Ishikawa (cell line): ENCODE data around the gene TOMM6.

Source experiments
- CEBPB ChIP-seq: IDR thresholded peaks from 2 replicates; pipeline ENCODE4 v1.6.1; 2012
- CREB1 ChIP-seq: IDR thresholded peaks from 2 replicates; pipeline ENCODE4 v1.6.1; 2012; ENCODE audit warnings: low read depth
- EGR1 ChIP-seq: IDR thresholded peaks from 2 replicates; pipeline ENCODE4 v1.6.1; 2012
- EP300 ChIP-seq: IDR thresholded peaks from 2 replicates; pipeline ENCODE4 v1.6.1; 2012; ENCODE audit warnings: borderline replicate concordance
- FOXM1 ChIP-seq: IDR thresholded peaks from 2 replicates; pipeline ENCODE4 v1.6.1; 2012; ENCODE audit warnings: low read depth, borderline replicate concordance
- NFIC ChIP-seq: IDR thresholded peaks from 2 replicates; pipeline ENCODE4 v1.6.1; 2012
- RAD21 ChIP-seq: IDR thresholded peaks from 2 replicates; pipeline ENCODE4 v1.6.1; 2012; ENCODE audit warnings: low read depth
- REST ChIP-seq: IDR thresholded peaks from 2 replicates; pipeline ENCODE4 v1.6.1; 2012; ENCODE audit warnings: low read depth, mild to moderate bottlenecking
- TAF1 ChIP-seq: IDR thresholded peaks from 2 replicates; pipeline ENCODE4 v1.6.1; 2012; ENCODE audit warnings: low read depth, mild to moderate bottlenecking
- TCF12 ChIP-seq: IDR thresholded peaks from 2 replicates; pipeline ENCODE4 v1.6.1; 2012; ENCODE audit warnings: low read depth
- TEAD4 ChIP-seq: IDR thresholded peaks from 2 replicates; pipeline ENCODE4 v1.6.1; 2012
- YY1 ChIP-seq: IDR thresholded peaks from 2 replicates; pipeline ENCODE4 v1.6.1; 2012; ENCODE audit warnings: low read depth
- ZBTB7A ChIP-seq: IDR thresholded peaks from 2 replicates; pipeline ENCODE4 v1.6.1; 2012; ENCODE audit warnings: low read depth
- TF ChIP-seq, protein P1 (sequence below): IDR thresholded peaks from 2 replicates; pipeline ENCODE4 v1.6.1; 2012
- TF ChIP-seq, protein P2 (sequence below): IDR thresholded peaks from 2 replicates; pipeline ENCODE4 v1.6.1; 2012

TOMM6 gene

DNA sequence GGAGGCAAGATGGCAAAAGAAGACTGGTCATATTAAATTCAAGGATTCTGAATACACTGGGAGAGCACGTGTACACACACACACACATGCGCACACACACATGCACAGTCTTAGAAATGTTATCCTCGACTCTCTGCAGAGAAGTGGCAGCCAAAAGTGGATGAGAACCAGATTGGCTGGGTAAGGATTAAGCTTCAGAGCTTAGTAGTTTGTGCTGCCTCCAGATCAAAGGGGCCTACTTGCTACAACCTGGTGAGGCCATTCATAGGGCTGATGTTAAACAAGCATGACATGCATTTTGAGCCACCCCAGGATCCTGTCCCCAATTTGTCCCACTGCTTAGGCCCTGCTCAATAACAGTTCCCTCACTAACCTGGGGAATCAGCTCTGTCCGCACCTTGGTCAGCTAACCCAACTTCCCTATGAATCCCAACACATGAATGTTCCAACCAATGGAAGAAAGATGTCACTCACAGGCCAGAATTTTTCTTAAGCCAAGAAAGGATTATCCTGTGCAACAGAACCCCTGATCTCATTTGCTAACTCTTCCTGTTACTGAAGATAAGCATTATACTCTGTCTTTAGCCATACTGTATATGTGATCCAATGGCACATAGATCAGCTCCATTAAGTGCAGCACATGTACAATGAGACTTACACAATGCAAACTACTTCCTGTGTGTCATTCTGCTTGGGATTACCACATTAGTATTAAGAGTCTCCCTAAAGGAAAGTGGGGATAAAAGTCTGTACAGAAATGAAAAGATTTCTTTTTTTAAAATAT lies 31.0 kb downstream of the TOMM6 start:
- no peak for TF ChIP-seq ZBTB7A
- TF ChIP-seq, protein P1, sequence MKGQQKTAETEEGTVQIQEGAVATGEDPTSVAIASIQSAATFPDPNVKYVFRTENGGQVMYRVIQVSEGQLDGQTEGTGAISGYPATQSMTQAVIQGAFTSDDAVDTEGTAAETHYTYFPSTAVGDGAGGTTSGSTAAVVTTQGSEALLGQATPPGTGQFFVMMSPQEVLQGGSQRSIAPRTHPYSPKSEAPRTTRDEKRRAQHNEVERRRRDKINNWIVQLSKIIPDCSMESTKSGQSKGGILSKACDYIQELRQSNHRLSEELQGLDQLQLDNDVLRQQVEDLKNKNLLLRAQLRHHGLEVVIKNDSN: no peak
- no peak for TF ChIP-seq TAF1
- no peak for TF ChIP-seq NFIC
- no peak for TF ChIP-seq CREB1
- TF ChIP-seq RAD21: no peak
- no peak for TF ChIP-seq REST

DNA sequence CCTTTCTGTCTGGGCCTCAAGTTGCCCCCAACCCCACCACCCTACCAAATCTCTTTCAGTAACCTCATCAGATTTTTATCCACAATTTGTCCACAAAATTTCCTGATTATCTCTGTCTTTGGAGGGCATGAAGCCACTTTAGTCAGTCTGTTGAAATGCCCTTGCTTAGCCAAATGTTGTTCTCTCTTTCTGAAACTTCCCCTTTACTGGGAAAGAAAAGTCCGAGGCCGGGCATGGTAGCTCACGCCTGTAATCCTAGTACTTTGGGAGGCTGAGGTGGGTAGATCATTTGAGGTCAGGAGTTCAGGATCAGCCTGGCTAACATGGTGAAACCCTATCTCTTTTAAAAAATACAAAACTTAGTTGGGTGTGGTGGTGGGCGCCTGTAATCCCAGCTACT lies 33.8 kb downstream of the TOMM6 start:
- TF ChIP-seq, protein P2, sequence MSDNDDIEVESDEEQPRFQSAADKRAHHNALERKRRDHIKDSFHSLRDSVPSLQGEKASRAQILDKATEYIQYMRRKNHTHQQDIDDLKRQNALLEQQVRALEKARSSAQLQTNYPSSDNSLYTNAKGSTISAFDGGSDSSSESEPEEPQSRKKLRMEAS: no peak
- TF ChIP-seq TAF1: no peak
- no peak for TF ChIP-seq RAD21
- no peak for TF ChIP-seq CEBPB
- TF ChIP-seq NFIC: no peak
- TF ChIP-seq TCF12: no peak
- no peak for TF ChIP-seq REST
- no peak for TF ChIP-seq YY1
- no peak for TF ChIP-seq TEAD4

DNA sequence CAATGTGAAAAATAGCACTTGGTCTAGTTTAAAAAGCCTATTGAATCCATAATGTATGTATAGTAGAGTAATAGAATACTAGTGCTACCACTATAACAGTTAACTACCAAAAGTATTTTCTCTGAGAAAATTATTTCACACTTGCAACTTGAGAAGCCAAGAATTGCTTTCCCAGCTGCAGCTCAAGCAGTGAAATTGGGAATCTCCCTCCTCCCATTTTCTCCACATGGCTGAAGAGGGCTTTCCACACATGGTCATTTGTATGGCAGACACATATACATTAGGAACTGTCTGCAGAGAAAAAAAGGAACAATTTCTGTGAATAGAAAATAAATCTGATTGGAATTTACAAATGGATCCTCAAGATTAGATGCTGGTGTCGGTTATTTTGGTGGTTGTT lies 34.5 kb downstream of the TOMM6 start:
- TF ChIP-seq CEBPB: no peak
- TF ChIP-seq EP300: no peak
- TF ChIP-seq TAF1: no peak
- TF ChIP-seq FOXM1: no peak
- no peak for TF ChIP-seq YY1
- no peak for TF ChIP-seq TEAD4
- no peak for TF ChIP-seq EGR1
- no peak for TF ChIP-seq RAD21
- TF ChIP-seq NFIC: no peak

- no peak for TF ChIP-seq EP300
- TF ChIP-seq, protein P2: no peak
- no peak for TF ChIP-seq EGR1
- TF ChIP-seq CREB1: no peak
- TF ChIP-seq TAF1: no peak
- no peak for TF ChIP-seq CEBPB
- TF ChIP-seq, protein P1: no peak
- no peak for TF ChIP-seq TEAD4
- no peak for TF ChIP-seq REST
These were observed 35.7 kb downstream of the TOMM6 start for GRCh38 chr6:41823178-41823577.
